ENCODE data around the gene TSPAN14. TPM values are rescaled to one million over a fixed set of nuclear protein-coding genes. Genes with fewer than 3 reads are reported as not detected.

Gene TSPAN14
- total RNA-seq, 2 donors from 2014 or later, result 56.5 to 76.6 TPM

DNA sequence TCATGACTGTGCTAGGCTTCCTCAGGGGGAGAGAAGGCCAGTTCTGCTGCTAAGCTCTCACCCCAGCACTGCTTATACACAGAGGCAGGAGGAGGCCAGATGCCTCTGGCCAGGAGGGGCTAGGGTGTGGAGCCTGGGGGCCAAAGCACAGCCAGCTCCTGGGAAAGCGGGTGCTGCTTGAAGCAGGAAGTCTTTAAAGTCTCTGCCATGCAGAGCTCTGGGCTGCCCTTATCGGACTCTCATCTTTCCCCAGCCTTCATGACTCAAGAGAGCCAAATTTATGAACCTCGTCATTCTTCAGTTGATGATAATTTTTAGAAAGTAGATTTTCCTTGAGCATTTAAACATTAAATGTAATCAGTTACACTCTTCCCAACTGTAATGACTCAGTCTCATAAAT lies 11.2 kb upstream of the TSPAN14 start:
- Mint-ChIP-seq H3K36me3 (no peaks in the 10 kb centered on the region), H3K4me1 (ENCODE audit: low read depth in 2 of 2) (peaks cover 15 to 25% of the 10 kb centered on the region in 2 donors), H3K27me3 (peaks cover 3 to 6% of the 10 kb centered on the region in 2 donors), H3K9me3 (no peaks in the 10 kb centered on the region), H3K4me3 (no peak overlapping the region), H3K27ac (no peak overlapping the region)
- DNase-seq (ENCODE audit: low spot score) (no peak), ATAC-seq (no peak)

DNA sequence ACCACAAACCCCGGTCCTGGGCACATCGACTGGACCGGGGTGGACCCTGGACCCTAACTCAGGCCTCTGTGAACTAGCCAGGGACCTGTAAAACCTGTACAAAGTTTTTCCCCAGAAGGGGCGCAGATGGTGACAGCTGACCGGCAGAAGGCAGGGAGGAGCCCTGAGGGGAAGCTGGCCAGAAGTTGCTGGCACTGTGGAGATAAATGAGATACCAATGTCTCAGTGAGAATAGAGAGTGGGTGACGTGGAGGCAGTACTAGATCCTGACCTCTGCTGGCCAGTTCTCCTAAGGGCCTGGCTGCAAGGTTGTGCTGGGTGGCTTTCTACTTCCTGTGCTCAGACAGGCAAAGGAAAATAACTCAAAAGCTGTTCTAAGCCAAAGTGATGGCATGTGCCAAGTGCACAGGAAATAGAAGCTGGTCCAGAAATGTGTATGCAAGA lies 10.6 kb upstream of the TSPAN14 start:
- H3K36me3 Mint-ChIP-seq, result no peaks in the 10 kb centered on the region
- no peak overlapping the region for H3K4me3 Mint-ChIP-seq
- H3K27ac Mint-ChIP-seq, result peak overlapping the region; percentile 22 to 51
- peaks cover 0 to 5% of the 10 kb centered on the region in 2 donors for H3K27me3 Mint-ChIP-seq
- DNase-seq (ENCODE audit: low spot score) (no peak), ATAC-seq (peak; percentile 29 to 58)
- H3K4me1 Mint-ChIP-seq (ENCODE audit: low read depth in 2 of 2), result peaks cover 15 to 32% of the 10 kb centered on the region in 2 donors
- no peaks in the 10 kb centered on the region for H3K9me3 Mint-ChIP-seq

DNA sequence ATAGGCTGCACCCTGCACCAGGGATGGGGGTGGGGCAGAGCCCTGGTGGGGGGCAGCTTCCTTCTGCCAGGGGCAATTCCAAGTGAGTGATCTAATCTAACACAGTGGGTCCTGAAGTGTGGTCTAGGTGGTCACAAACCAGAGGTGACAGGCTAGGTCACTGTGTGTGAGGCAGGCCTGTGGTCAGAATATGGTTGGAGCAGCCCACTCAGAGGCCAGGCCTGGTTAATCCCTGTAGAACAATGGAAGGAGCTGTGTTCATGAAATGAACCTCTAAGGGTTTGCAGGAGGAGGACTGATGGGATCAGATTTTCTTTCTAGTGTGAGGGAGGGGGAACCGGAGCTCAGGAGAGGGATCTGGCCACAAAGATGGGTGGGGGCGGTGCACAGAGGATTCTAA lies 10.0 kb upstream of the TSPAN14 start:
- H3K9me3 Mint-ChIP-seq, result no peaks in the 10 kb centered on the region
- peak overlapping the region; percentile 22 to 51 for H3K27ac Mint-ChIP-seq
- H3K4me3 Mint-ChIP-seq, result no peak overlapping the region
- DNase-seq (ENCODE audit: low spot score), result no peak
- no peaks in the 10 kb centered on the region for H3K36me3 Mint-ChIP-seq
- ATAC-seq, result peak in 1 of 2 donors; percentile 47
- peaks cover 15 to 33% of the 10 kb centered on the region in 2 donors for H3K4me1 Mint-ChIP-seq (ENCODE audit: low read depth in 2 of 2)
- H3K27me3 Mint-ChIP-seq, result peaks cover 0 to 5% of the 10 kb centered on the region in 2 donors

DNA sequence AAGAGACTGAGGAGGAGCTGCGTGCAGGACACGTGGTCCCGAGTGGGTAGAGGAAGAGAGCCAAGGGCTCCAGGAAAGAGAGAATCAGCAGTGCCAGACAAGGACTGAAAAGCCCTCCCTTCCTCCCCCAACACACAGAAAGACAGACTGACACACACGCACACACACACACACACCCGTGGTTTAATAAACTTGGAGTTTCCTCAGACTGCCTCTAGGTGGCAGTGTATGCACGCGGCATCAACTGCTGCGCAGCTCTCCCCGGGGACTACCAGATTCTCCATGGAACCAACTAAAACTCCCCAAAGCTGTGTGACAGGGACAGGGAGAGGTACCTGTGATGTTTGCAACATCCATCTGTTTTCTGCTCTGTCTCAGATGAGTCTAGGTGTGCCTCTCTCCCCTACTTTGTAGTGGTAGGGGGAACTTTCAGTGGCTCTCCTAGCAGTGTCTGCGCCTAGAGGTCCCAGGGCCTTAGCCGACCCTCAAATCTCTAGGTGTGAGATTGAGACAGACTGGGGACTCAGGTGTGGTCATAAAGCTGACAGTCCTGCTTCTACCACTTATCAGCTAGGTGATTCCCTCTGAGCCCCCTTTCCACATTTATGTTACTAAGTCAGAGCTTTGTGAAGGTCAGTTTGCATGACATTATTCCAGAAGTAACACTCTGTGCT lies 9.3 kb upstream of the TSPAN14 start:
- no peak overlapping the region for H3K4me3 Mint-ChIP-seq

DNA sequence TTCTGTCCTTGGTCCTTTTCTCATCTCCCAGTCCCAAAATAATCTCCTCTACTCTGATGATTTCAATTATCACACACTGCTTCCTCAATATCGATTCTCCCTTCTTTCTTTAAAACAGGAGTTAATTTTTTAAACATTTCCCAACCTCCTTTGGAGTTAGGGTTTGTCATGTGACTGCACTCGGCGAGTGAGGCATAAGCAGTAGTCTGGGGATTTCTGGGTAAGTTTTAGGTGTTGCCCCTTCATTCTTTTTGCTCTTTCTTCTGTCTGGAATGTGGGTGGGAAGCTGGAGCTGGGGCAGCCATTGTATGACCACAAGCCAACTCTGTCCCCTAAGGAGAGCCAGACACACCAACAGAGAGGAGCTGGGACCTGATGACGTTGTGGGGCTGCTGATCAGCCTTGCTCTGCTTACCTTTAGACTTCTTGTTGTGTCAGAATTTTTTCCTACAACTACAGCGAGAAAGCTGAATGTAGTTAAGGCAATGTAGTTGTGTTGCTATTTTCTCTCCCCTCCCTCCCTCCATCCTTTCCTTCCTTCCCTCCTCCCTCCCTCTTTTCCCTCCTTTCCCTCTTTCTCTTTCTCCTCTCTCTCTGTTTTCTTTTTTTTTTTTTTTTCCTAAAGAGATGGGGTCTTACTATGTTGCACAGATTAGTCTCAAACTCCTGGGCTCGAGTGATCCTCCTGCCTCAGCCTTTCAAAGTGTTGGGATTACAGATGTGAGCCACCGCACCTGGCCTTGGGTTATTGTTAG lies 6.5 kb upstream of the TSPAN14 start:
- ATAC-seq, result no peak
- Mint-ChIP-seq H3K27me3 (peaks cover 0 to 3% of the 10 kb centered on the region in 2 donors), H3K4me3 (no peak overlapping the region), H3K4me1 (ENCODE audit: low read depth in 2 of 2) (peaks cover 15 to 33% of the 10 kb centered on the region in 2 donors), H3K27ac (peak overlapping the region in 1 of 2 donors; percentile 64), H3K36me3 (no peaks in the 10 kb centered on the region), H3K9me3 (no peaks in the 10 kb centered on the region)
- no peak for DNase-seq (ENCODE audit: low spot score)

More for the DNA sequence above, 9.3 kb upstream of the TSPAN14 start:
- Mint-ChIP-seq H3K4me1 (ENCODE audit: low read depth in 2 of 2) (peaks cover 15 to 33% of the 10 kb centered on the region in 2 donors), H3K9me3 (no peaks in the 10 kb centered on the region), H3K27me3 (peaks cover 0 to 4% of the 10 kb centered on the region in 2 donors), H3K36me3 (no peaks in the 10 kb centered on the region), H3K27ac (peak overlapping the region; percentile 22 to 51)
- DNase-seq (ENCODE audit: low spot score), result no peak
- ATAC-seq, result peak; percentile 83 to 88

DNA sequence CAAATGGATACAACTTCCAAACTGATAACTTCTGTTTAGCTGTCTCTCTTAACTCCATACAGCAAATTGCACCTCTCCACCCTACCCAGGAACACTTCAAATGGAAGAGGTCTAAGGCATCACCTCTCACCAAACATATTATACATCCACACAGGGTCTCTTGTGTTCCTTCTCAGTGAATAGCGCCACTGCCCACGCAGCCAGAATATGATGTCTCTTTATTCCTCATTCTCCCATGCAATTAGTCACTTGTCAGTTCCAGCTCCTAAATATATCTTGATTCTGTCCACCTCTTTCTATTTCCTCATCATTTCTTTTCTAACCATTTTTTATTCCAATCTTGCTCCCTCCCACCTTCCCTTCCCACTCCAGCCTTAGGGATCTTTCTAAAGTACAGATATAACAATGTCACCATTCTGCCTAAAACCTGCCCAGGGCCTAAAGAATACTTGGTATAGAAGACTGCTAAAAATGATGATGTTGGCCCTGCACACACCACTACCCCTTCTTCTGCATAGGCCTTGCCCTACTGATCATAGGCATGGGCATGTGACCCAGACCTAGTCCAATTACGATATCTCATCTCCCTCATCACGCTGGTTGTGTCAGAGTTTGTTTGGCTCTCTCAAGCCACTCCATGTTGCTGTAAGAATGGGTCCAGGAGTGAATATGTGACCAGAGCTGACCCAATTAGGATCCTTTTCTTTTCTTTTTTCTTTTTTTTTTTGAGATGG lies 5.7 kb upstream of the TSPAN14 start:
- no peak for ATAC-seq
- Mint-ChIP-seq H3K27ac (peak overlapping the region in 1 of 2 donors; percentile 64), H3K36me3 (no peaks in the 10 kb centered on the region), H3K4me1 (ENCODE audit: low read depth in 2 of 2) (peaks cover 16 to 36% of the 10 kb centered on the region in 2 donors), H3K9me3 (no peaks in the 10 kb centered on the region), H3K27me3 (peaks cover 0 to 3% of the 10 kb centered on the region in 2 donors), H3K4me3 (no peak overlapping the region)
- DNase-seq (ENCODE audit: low spot score), result no peak

DNA sequence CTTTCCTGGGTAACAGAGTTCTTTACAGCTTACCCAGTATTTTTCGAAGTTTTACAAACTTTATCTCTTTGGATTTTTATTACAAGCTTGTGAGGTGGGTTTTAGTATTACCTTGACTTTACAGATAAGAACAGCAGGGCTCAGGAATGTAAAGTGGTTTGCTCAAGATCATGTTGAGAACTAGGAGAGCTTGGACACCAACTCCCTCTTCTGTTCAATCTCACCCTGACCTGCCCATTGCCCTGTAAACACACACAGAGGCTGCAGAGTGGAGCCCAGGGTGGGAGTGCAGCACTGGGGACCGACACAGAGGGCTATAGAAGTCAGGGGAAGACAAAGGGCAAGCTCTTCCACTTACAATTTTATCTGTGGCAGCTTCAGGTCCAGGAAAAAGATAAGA lies 4.6 kb upstream of the TSPAN14 start:
- Mint-ChIP-seq H3K27me3 (peaks cover 0 to 3% of the 10 kb centered on the region in 2 donors), H3K4me1 (ENCODE audit: low read depth in 2 of 2) (peaks cover 11 to 30% of the 10 kb centered on the region in 2 donors), H3K4me3 (no peak overlapping the region), H3K36me3 (no peaks in the 10 kb centered on the region), H3K9me3 (no peaks in the 10 kb centered on the region), H3K27ac (peak overlapping the region in 1 of 2 donors; percentile 47)
- DNase-seq (ENCODE audit: low spot score), result no peak
- no peak for ATAC-seq

DNA sequence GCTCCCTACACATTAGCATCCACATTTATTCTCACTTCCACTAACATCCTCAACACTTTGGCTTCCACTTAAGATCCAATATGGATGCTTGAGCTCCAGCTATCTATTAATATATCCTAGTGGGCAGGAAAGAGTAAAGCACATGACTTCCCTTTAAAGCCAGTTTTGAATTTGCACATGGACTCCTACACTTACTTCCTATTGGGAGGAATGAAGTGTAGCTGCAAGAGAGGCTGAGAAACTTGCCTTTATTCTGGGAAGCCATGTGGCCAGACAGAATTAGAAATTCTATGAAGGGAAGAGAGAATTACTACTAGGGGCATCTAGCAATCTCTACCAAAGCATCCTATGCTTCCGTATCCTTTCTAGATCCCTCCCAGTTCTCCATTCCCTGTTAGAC lies 3.0 kb upstream of the TSPAN14 start:
- Mint-ChIP-seq H3K27ac (no peak overlapping the region), H3K27me3 (peaks cover 0 to 3% of the 10 kb centered on the region in 2 donors), H3K4me3 (no peak overlapping the region), H3K36me3 (no peaks in the 10 kb centered on the region), H3K4me1 (ENCODE audit: low read depth in 2 of 2) (peaks cover 12 to 34% of the 10 kb centered on the region in 2 donors), H3K9me3 (no peaks in the 10 kb centered on the region)
- ATAC-seq, result no peak
- DNase-seq (ENCODE audit: low spot score), result no peak

DNA sequence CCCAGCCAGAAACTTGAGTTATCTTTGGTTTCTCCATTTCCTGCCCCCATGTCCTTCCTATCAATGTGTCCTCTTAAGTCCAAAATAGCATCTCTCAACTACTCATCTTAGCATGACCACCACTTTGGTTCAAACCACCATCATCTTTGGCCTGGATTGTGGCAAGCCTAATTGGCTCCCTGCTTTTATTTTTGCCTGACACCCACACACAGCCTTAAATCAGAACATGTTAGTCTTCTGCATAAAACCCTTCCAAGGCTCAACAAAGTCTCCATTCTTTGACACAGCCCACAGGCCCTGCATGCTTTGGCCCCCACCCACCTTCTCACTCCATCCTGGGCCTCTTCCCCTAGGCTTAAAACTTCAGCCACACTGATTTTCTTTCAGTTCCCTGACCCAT lies 2.0 kb upstream of the TSPAN14 start:
- DNase-seq (ENCODE audit: low spot score) (no peak), ATAC-seq (no peak)
- H3K27me3 Mint-ChIP-seq, result no peaks in the 10 kb centered on the region

DNA sequence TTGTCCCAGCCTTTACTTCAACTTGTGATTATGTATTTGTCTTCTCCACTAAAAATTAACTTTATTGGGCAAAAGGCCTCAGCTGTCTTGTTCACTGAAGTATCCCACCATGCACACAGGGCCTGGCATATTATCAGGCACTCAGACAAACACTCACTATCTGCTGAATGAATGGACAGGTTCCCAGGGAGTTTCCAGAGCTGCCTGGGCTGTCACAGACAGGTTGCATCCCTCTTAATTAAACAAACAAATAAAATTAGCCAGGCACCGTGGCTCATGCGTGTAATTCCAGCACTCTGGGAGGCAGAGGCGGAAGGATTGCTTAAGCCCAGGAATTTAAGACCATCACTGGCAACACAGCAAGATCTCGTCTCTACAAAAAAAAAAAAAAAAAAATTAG lies 1.5 kb upstream of the TSPAN14 start:
- Mint-ChIP-seq H3K4me3 (no peak overlapping the region), H3K27me3 (no peaks in the 10 kb centered on the region), H3K27ac (no peak overlapping the region)

More for the DNA sequence above, 2.0 kb upstream of the TSPAN14 start:
- Mint-ChIP-seq H3K27ac (no peak overlapping the region), H3K9me3 (no peaks in the 10 kb centered on the region), H3K36me3 (no peaks in the 10 kb centered on the region), H3K4me3 (no peak overlapping the region), H3K4me1 (ENCODE audit: low read depth in 2 of 2) (peaks cover 21 to 32% of the 10 kb centered on the region in 2 donors)

DNA sequence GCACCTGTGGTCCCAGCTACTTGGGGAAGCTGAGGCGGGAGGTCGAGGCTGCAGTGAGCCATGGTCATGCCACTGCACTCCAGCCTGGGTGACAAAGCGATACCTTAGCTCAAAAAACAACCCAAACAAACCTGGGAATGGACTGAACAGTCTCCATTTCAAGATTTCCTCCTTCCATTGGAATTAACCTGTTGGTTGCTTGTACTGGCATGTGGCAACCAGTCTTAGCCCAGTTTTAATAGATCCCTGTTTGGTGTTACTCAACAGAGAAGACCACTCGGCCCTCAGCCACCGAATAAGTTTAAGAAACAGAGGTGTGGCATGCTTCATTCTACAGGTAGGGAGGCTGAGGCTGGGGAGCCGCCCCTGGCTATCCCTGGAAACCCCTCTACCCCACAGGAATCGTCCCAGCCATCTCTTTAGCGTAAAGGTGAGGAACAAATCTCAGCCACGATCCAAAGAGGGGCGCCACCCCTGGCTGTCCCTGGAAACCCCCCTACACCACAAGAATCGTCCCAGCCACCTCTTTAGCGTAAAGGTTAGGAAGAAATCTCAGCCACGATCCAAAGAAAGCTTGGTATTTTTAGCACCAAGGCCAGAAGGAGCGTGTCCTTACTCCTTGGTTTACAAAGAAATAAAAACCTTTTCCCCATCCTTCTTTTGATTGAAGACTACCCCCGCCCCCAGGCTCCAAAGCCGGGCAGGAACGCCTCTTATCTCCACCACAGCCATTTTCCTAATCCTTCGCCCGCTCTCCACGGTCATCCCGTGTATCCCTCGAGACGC lies 861 bp upstream of the TSPAN14 start:
- peak overlapping the region in 1 of 2 donors; percentile 82 for H3K27ac Mint-ChIP-seq
- H3K36me3 Mint-ChIP-seq, result no peaks in the 10 kb centered on the region
- no peak for ATAC-seq
- DNase-seq (ENCODE audit: low spot score), result no peak
- no peaks in the 10 kb centered on the region for H3K9me3 Mint-ChIP-seq
- peak overlapping the region; percentile 70 for H3K4me3 Mint-ChIP-seq
- no peaks in the 10 kb centered on the region for H3K27me3 Mint-ChIP-seq
- H3K4me1 Mint-ChIP-seq (ENCODE audit: low read depth in 2 of 2), result peaks cover 28 to 32% of the 10 kb centered on the region in 2 donors

More for the DNA sequence above, 1.5 kb upstream of the TSPAN14 start:
- DNase-seq (ENCODE audit: low spot score) (no peak), ATAC-seq (no peak)
- Mint-ChIP-seq H3K36me3 (no peaks in the 10 kb centered on the region), H3K4me1 (ENCODE audit: low read depth in 2 of 2) (peaks cover 26% of the 10 kb centered on the region in 2 donors), H3K9me3 (no peaks in the 10 kb centered on the region)

DNA sequence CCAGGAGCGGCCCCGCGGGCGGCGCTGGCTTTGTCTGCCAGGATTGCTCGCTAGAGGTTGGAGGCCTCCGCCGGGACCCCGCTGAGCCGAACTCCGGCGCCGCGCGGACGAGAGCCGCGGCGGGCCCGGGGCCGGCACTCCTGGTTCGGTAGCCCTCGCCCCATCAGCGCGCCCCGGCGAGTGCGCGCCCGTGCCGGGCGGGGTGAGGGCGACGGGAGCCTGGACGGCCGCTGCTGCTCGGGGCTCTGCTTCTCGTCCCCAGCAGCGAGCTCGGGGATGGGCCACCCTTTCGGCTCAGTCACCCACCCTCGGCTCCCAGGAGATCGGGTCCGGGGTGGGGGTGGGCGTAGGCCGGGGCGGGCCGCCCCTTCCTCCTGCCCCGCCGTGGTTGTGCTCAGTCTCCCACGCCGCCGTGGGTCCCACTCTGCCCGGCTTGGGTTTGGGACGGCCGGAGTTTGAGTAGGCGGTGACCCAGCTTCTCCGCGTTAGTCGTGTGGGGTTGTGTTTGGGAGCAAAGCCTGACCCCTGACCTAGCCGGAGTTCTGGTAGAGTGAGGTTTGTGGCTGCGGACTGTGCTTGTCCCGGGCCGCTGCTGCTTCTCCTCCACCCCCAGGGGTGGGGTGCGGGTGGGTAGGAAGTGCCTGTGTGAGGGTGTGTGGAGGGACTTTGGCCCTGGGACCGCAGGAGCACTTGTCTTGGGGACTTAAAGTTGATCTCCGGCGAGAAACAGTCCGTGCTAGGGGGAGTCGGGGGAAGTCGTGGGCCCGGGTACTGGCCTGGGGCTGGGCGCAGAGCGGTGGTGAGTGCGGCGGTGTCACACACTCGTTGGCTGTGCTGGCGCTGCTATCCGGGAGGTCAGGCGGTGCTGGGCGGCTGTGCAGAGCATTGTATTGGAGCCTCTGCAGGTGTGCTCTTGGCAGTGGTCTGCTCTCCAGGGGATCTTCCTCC lies 677 bp downstream of the TSPAN14 start:
- H3K4me1 Mint-ChIP-seq (ENCODE audit: low read depth in 2 of 2), result peaks cover 38 to 48% of the 10 kb centered on the region in 2 donors
- peak overlapping the region; percentile 95 to 98 for H3K27ac Mint-ChIP-seq

More for the DNA sequence above, 677 bp downstream of the TSPAN14 start:
- Mint-ChIP-seq H3K36me3 (no peaks in the 10 kb centered on the region), H3K27me3 (no peaks in the 10 kb centered on the region), H3K4me3 (peak overlapping the region; percentile 97), H3K9me3 (no peaks in the 10 kb centered on the region)
- ATAC-seq (peak; percentile 16 to 37), DNase-seq (ENCODE audit: low spot score) (no peak)

All from natural killer cell treated with Interleukin-12 subunit alpha and Interleukin-12 subunit beta and Interleukin-15 and Interleukin-18, amount 100 ng/mL, for 72 hours (primary cell).